Lower leg skin (tissue), 3 donors: ENCODE data around the gene SUV39H2.

ENCODE experiments used
- CTCF ChIP-seq, 3 donors: fragments of 450-650 bp; IDR thresholded peaks; one replicate each; pipeline ENCODE4 v1.5.1; 2016; ENCODE audit warnings: antibody characterized with exemption in 3 of 3, mild to moderate bottlenecking in 3 of 3, moderate library complexity in 2 of 3
- POLR2A ChIP-seq, 2 donors: fragments of 450-650 bp; IDR thresholded peaks; one replicate each; pipeline ENCODE4 v1.6.1; 2016 to 2017; ENCODE audit warnings: antibody characterized with exemption in 2 of 2, mild to moderate bottlenecking in 1 of 2, moderate library complexity in 1 of 2

GRCh38 chr10:14880229-14880628 lies 1.6 kb downstream of the SUV39H2 start:
- TF ChIP-seq CTCF (IDR thresholded peaks at IDR 0.05) (no peak), POLR2A (IDR thresholded peaks at IDR 0.05) (no peak)
